ENCODE results near the gene BCORL1.

BCORL1 gene

DNA sequence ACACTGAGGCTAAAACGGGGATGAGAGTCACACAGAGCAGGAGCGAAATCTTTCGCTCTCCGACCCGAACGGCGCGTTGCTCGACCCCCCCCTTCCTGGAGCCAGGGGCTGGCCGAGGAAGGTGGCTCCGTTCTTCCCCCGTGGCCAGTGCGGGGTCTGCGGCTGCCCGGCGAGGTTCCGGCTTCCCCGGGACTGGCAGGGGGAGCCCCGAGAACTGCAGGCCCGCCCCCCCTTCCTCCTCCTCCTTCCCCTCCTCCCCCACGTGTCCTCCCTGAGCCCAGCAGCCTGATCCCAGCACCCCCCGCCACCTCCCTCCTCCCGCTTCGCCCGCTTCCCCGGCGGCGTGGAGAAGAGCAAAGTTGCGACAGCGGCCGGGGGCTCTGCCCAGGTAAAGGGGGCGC is 2.4 kb upstream of the BCORL1 start:
- peak in 1 of 2 experiments; percentile 49 for DNase-seq (ENCODE audit: low read depth in 1 of 2, low spot score in 1 of 2)
- no peak for TF ChIP-seq POLR2AphosphoS5 (IDR thresholded peaks at IDR 0.05; ENCODE audit: low read depth)
- no peak for TF ChIP-seq SPI1 (IDR thresholded peaks at IDR 0.05; ENCODE audit: borderline replicate concordance, low read depth)
- TF ChIP-seq GABPA (IDR thresholded peaks at IDR 0.05; ENCODE audit: low read depth): no peak
- TF ChIP-seq, protein P1, sequence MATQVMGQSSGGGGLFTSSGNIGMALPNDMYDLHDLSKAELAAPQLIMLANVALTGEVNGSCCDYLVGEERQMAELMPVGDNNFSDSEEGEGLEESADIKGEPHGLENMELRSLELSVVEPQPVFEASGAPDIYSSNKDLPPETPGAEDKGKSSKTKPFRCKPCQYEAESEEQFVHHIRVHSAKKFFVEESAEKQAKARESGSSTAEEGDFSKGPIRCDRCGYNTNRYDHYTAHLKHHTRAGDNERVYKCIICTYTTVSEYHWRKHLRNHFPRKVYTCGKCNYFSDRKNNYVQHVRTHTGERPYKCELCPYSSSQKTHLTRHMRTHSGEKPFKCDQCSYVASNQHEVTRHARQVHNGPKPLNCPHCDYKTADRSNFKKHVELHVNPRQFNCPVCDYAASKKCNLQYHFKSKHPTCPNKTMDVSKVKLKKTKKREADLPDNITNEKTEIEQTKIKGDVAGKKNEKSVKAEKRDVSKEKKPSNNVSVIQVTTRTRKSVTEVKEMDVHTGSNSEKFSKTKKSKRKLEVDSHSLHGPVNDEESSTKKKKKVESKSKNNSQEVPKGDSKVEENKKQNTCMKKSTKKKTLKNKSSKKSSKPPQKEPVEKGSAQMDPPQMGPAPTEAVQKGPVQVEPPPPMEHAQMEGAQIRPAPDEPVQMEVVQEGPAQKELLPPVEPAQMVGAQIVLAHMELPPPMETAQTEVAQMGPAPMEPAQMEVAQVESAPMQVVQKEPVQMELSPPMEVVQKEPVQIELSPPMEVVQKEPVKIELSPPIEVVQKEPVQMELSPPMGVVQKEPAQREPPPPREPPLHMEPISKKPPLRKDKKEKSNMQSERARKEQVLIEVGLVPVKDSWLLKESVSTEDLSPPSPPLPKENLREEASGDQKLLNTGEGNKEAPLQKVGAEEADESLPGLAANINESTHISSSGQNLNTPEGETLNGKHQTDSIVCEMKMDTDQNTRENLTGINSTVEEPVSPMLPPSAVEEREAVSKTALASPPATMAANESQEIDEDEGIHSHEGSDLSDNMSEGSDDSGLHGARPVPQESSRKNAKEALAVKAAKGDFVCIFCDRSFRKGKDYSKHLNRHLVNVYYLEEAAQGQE (IDR thresholded peaks at IDR 0.05; ENCODE audit: insufficient replicate concordance, low read depth): no peak
- TF ChIP-seq, protein P2, sequence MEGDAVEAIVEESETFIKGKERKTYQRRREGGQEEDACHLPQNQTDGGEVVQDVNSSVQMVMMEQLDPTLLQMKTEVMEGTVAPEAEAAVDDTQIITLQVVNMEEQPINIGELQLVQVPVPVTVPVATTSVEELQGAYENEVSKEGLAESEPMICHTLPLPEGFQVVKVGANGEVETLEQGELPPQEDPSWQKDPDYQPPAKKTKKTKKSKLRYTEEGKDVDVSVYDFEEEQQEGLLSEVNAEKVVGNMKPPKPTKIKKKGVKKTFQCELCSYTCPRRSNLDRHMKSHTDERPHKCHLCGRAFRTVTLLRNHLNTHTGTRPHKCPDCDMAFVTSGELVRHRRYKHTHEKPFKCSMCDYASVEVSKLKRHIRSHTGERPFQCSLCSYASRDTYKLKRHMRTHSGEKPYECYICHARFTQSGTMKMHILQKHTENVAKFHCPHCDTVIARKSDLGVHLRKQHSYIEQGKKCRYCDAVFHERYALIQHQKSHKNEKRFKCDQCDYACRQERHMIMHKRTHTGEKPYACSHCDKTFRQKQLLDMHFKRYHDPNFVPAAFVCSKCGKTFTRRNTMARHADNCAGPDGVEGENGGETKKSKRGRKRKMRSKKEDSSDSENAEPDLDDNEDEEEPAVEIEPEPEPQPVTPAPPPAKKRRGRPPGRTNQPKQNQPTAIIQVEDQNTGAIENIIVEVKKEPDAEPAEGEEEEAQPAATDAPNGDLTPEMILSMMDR (IDR thresholded peaks at IDR 0.05; ENCODE audit: insufficient read depth, low read length): no peak
- Histone ChIP-seq H3K27me3 (ENCODE audit: insufficient read depth, poor library complexity, severe bottlenecking) (no peaks in the 10 kb centered on the region), H3K27ac (replicated peaks) (no peak overlapping the region), H3K4me3 (replicated peaks; ENCODE audit: insufficient read depth, low read length) (no peak overlapping the region; the same call in 1 of the 2 replicates)

DNA sequence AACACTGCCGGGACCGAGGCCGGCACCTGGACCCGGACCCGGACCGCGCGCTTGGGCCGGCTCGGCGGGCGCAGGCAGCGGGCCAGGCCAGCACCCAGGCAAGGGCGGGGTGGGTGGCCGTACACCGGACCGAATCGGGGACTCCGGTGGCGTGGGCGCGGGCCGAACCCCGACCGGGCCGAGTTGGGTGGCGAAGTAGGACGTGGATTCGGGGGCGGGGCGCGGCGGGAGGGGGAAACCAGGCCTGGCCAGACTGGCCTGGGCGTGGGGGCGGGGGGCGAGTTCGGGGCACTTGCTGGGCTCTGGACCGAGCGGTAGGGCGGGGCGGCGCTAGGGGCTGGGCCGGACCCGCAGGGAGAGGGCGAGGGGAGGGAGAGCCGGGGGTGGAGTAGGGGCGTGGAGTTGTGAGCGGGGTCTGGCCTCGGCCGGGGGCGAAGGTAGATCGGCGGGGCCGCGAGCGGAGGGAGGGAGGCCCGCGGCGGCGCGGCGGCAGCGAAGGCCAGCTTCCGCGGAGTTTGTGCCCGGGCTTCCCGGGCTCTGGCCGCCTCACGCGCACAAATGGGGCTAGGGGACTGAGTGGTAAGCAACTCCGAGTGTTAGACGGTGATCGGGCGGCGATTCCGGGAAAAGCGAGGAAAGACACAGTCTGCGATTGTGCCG is 1.8 kb upstream of the BCORL1 start:
- DNase-seq (ENCODE audit: low read depth in 1 of 2, low spot score in 1 of 2): no peak
- H3K4me3 ChIP-seq (replicated peaks; ENCODE audit: insufficient read depth, low read length): no peak overlapping the region; the same call in 1 of the 2 replicates
- no peaks in the 10 kb centered on the region for H3K27me3 ChIP-seq (ENCODE audit: insufficient read depth, poor library complexity, severe bottlenecking)
- TF ChIP-seq SPI1 (IDR thresholded peaks at IDR 0.05; ENCODE audit: borderline replicate concordance, low read depth) (no peak), POLR2AphosphoS5 (IDR thresholded peaks at IDR 0.05; ENCODE audit: low read depth) (no peak), GABPA (IDR thresholded peaks at IDR 0.05; ENCODE audit: low read depth) (no peak)
- TF ChIP-seq, protein P2 (IDR thresholded peaks at IDR 0.05; ENCODE audit: insufficient read depth, low read length): no peak
- H3K27ac ChIP-seq (replicated peaks): no peak overlapping the region

DNA sequence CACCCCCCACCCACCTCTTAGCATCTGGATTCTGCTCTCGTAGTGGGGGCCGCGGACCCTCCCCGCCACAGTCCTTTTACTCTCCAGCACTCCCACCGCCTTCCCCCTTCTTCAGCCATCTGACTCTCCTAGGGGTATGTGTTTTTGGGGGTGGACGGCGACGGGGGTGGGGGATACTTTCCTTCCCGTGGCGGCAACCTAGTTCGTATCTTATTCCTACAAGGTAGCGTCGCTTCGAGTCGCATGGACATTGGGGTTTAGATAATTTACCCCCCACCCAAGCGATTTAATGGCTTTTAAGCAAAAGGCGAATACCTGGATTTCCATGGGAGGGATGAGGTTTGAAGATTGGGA is 1.3 kb upstream of the BCORL1 start:
- no peak overlapping the region for H3K27ac ChIP-seq (replicated peaks)
- H3K4me3 ChIP-seq (replicated peaks; ENCODE audit: insufficient read depth, low read length): no peak overlapping the region; the same call in 1 of the 2 replicates
- H3K27me3 ChIP-seq (ENCODE audit: insufficient read depth, poor library complexity, severe bottlenecking): no peaks in the 10 kb centered on the region

More for the DNA sequence above, 1.3 kb upstream of the BCORL1 start:
- TF ChIP-seq POLR2AphosphoS5 (IDR thresholded peaks at IDR 0.05; ENCODE audit: low read depth): no peak
- TF ChIP-seq, protein P1 (IDR thresholded peaks at IDR 0.05; ENCODE audit: insufficient replicate concordance, low read depth): no peak
- TF ChIP-seq, protein P2 (IDR thresholded peaks at IDR 0.05; ENCODE audit: insufficient read depth, low read length): no peak
- no peak for TF ChIP-seq SPI1 (IDR thresholded peaks at IDR 0.05; ENCODE audit: borderline replicate concordance, low read depth)
- TF ChIP-seq GABPA (IDR thresholded peaks at IDR 0.05; ENCODE audit: low read depth): no peak
- DNase-seq (ENCODE audit: low read depth in 1 of 2, low spot score in 1 of 2): no peak
